Activated CD4-positive, CD25-positive, alpha-beta regulatory T cell treated with anti-CD3 and anti-CD28 coated beads, Interleukin-2, amount 50 U/mL, for 72 hours (primary cell): ENCODE measurements around the gene POTEC.
"Not testable (repeated sequence)": the region's sequence is repeated elsewhere in the genome, so short reads cannot be mapped to it uniquely, and the experiment has no call there.

Source experiments
- DNase-seq: peaks from one replicate; pipeline ENCODE4 v3.0.0; 2021

The POTEC gene

GRCh38 chr18:14543446-14543964, at the start of gene POTEC:
Gene POTEC, minus strand, starts transcription at chr18:14543600. Its CDS starts 454 bp downstream, at chr18:14543146.
- DNase-seq: not testable (repeated sequence)

- DNase-seq: no peak
Measured at GRCh38 chr18:14577971-14578370, 34.6 kb upstream of the POTEC start.

GRCh38 chr18:14559502-14559901, 16.1 kb upstream of the POTEC start:
- DNase-seq: not testable (repeated sequence)

GRCh38 chr18:14531659-14532058, 11.7 kb downstream of the POTEC start:
- not testable (repeated sequence) for DNase-seq

- not testable (repeated sequence) for DNase-seq
Measured at GRCh38 chr18:14510707-14511106, 32.7 kb downstream of the POTEC start.

GRCh38 chr18:14503691-14504090, 39.7 kb downstream of the POTEC start:
- not testable (repeated sequence) for DNase-seq

GRCh38 chr18:14501894-14502293, 41.5 kb downstream of the POTEC start:
- not testable (repeated sequence) for DNase-seq

- DNase-seq: not testable (repeated sequence)
Measured at GRCh38 chr18:14489256-14490014, 54.0 kb downstream of the POTEC start.

GRCh38 chr18:14488789-14489188, 54.6 kb downstream of the POTEC start:
- not testable (repeated sequence) for DNase-seq

- not testable (repeated sequence) for DNase-seq
Measured at GRCh38 chr18:14486926-14487580, 56.3 kb downstream of the POTEC start.

- DNase-seq: not testable (repeated sequence)
Measured at GRCh38 chr18:14479076-14479475, 64.3 kb downstream of the POTEC start.

- DNase-seq: not testable (repeated sequence)
Measured at GRCh38 chr18:14475520-14475919, 67.9 kb downstream of the POTEC start.

GRCh38 chr18:14474752-14475151, 68.6 kb downstream of the POTEC start:
- not testable (repeated sequence) for DNase-seq

- not testable (repeated sequence) for DNase-seq
Measured at GRCh38 chr18:14474007-14474720, 69.2 kb downstream of the POTEC start.

GRCh38 chr18:14473250-14474006, 70.0 kb downstream of the POTEC start:
- not testable (repeated sequence) for DNase-seq

- not testable (repeated sequence) for DNase-seq
Measured at GRCh38 chr18:14471286-14471685, 72.1 kb downstream of the POTEC start.

- DNase-seq: not testable (repeated sequence)
Measured at GRCh38 chr18:14470446-14470845, 73.0 kb downstream of the POTEC start.

- DNase-seq: not testable (repeated sequence)
Measured at GRCh38 chr18:14470046-14470445, 73.4 kb downstream of the POTEC start.

- not testable (repeated sequence) for DNase-seq
Measured at GRCh38 chr18:14465989-14466388, 77.4 kb downstream of the POTEC start.
